ENCODE results near the gene FIGLA. TPM values are rescaled to one million over a fixed set of nuclear protein-coding genes. Genes with fewer than 3 reads are reported as not detected.
"Not testable (repeated sequence)": the region's sequence is repeated elsewhere in the genome, so short reads cannot be mapped to it uniquely, and the experiment has no call there.

The FIGLA gene
- total RNA-seq, 1 experiment from 2014 or later, result not detected

DNA sequence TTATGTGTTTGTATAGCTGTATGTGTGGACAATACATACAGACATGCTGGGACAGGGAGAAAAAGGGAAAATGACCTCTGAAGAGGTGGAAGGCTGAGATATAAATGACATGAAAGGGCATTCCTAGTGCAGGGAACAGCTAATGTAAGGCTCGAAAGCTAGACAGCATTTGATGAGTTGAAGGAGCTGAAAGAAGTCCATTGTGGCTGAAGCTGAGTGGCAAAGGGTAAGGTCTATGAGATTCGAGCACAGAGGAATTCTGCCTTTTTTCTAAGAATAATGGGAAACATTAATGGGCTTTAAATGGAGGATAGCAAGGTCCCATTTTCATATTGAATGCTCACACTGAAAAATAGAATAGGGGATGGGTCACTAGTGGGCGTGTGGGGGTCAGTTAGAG is 46.0 kb downstream of the FIGLA start:
- no peak overlapping the region for H3K27ac Mint-ChIP-seq (ENCODE audit: unreplicated experiment)
- peaks cover 4% of the 10 kb centered on the region for H3K9me3 Mint-ChIP-seq (ENCODE audit: low read depth, unreplicated experiment)
- H3K4me3 Mint-ChIP-seq (ENCODE audit: low read depth, unreplicated experiment), result no peak overlapping the region
- H3K4me1 Mint-ChIP-seq (ENCODE audit: low read depth, unreplicated experiment), result no peaks in the 10 kb centered on the region
- H3K27me3 Mint-ChIP-seq (ENCODE audit: unreplicated experiment), result peaks cover 99% of the 10 kb centered on the region
- CTCF ChIA-PET, result no interaction called here
- H3K36me3 Mint-ChIP-seq (ENCODE audit: insufficient read depth, unreplicated experiment), result no peaks in the 10 kb centered on the region
- intact Hi-C loops (cut with micrococcal nuclease; ENCODE audit: unreplicated experiment), result no loop called here
- BruUV-seq (replicated peaks), result no TSS peak
- no peak for DNase-seq
- TF ChIP-seq, protein P1, sequence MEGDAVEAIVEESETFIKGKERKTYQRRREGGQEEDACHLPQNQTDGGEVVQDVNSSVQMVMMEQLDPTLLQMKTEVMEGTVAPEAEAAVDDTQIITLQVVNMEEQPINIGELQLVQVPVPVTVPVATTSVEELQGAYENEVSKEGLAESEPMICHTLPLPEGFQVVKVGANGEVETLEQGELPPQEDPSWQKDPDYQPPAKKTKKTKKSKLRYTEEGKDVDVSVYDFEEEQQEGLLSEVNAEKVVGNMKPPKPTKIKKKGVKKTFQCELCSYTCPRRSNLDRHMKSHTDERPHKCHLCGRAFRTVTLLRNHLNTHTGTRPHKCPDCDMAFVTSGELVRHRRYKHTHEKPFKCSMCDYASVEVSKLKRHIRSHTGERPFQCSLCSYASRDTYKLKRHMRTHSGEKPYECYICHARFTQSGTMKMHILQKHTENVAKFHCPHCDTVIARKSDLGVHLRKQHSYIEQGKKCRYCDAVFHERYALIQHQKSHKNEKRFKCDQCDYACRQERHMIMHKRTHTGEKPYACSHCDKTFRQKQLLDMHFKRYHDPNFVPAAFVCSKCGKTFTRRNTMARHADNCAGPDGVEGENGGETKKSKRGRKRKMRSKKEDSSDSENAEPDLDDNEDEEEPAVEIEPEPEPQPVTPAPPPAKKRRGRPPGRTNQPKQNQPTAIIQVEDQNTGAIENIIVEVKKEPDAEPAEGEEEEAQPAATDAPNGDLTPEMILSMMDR (IDR thresholded peaks at IDR 0.05; ENCODE audit: unreplicated experiment), result no peak

DNA sequence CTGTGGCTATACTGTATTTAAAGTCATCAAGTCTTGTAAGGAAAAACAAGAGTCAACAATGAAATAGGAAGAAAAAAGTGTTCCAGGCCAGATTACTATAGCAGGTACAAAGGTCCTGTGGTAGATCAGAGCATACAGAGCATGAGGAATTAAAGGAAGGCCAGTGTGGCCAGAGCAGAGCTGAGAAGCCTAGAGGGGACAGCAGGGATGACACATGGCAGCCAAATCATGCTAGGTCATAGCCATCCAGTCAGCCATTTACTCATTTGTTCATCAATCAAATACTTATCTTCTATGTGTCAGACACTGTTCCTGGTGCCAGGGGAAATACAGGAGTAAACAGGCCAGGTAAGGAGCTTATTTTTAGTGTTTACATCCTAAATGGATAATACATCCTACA is 46.8 kb downstream of the FIGLA start:
- Mint-ChIP-seq H3K27ac (ENCODE audit: unreplicated experiment) (no peak overlapping the region), H3K36me3 (ENCODE audit: insufficient read depth, unreplicated experiment) (no peaks in the 10 kb centered on the region), H3K27me3 (ENCODE audit: unreplicated experiment) (peaks cover 99% of the 10 kb centered on the region), H3K4me1 (ENCODE audit: low read depth, unreplicated experiment) (no peaks in the 10 kb centered on the region), H3K9me3 (ENCODE audit: low read depth, unreplicated experiment) (peaks cover 4% of the 10 kb centered on the region), H3K4me3 (ENCODE audit: low read depth, unreplicated experiment) (no peak overlapping the region)
- TF ChIP-seq, protein P1 (IDR thresholded peaks at IDR 0.05; ENCODE audit: unreplicated experiment), result no peak
- DNase-seq, result no peak
- no TSS peak for BruUV-seq (replicated peaks)
- CTCF ChIA-PET, result no interaction called here
- intact Hi-C loops (cut with micrococcal nuclease; ENCODE audit: unreplicated experiment), result no loop called here

DNA sequence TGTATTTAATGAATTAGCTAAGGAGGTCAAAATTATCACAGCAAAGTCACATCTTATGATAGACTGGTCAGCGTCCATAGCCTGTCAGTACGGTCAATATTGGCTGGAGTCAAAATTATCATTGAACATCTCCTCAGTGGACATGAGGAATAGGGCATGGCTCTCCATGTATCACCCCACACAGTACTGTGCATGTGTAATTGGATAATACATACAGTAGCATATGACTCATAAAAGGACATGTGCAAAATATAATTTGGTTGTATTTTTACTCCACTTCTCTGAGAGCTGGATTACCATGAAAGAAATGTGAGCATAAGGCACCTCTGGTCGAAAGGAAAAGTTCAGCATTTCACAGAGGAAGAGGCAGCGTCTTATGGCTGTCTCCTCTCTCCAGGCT is 47.4 kb downstream of the FIGLA start:
- CTCF ChIA-PET, result no interaction called here
- Mint-ChIP-seq H3K27me3 (ENCODE audit: unreplicated experiment) (peaks cover 99% of the 10 kb centered on the region), H3K4me3 (ENCODE audit: low read depth, unreplicated experiment) (no peak overlapping the region), H3K27ac (ENCODE audit: unreplicated experiment) (no peak overlapping the region), H3K4me1 (ENCODE audit: low read depth, unreplicated experiment) (no peaks in the 10 kb centered on the region), H3K36me3 (ENCODE audit: insufficient read depth, unreplicated experiment) (no peaks in the 10 kb centered on the region), H3K9me3 (ENCODE audit: low read depth, unreplicated experiment) (peaks cover 4% of the 10 kb centered on the region)
- BruUV-seq (replicated peaks), result no TSS peak
- intact Hi-C loops (cut with micrococcal nuclease; ENCODE audit: unreplicated experiment), result no loop called here
- TF ChIP-seq, protein P1 (IDR thresholded peaks at IDR 0.05; ENCODE audit: unreplicated experiment), result no peak
- DNase-seq, result no peak

GRCh38 chr2:70739492-70739891 is 51.0 kb downstream of the FIGLA start:
- BruUV-seq (replicated peaks); CTCF ChIA-PET; H3K4me3 Mint-ChIP-seq (ENCODE audit: low read depth, unreplicated experiment); H3K27ac Mint-ChIP-seq (ENCODE audit: unreplicated experiment); intact Hi-C loops (cut with micrococcal nuclease; ENCODE audit: unreplicated experiment); H3K9me3 Mint-ChIP-seq (ENCODE audit: low read depth, unreplicated experiment); H3K36me3 Mint-ChIP-seq (ENCODE audit: insufficient read depth, unreplicated experiment); DNase-seq; H3K4me1 Mint-ChIP-seq (ENCODE audit: low read depth, unreplicated experiment): not testable (repeated sequence)
- H3K27me3 Mint-ChIP-seq (ENCODE audit: unreplicated experiment), result peaks cover 99% of the 10 kb centered on the region

- BruUV-seq (replicated peaks), result no TSS peak
- Mint-ChIP-seq H3K4me1 (ENCODE audit: low read depth, unreplicated experiment) (no peaks in the 10 kb centered on the region), H3K36me3 (ENCODE audit: insufficient read depth, unreplicated experiment) (no peaks in the 10 kb centered on the region), H3K4me3 (ENCODE audit: low read depth, unreplicated experiment) (no peak overlapping the region), H3K9me3 (ENCODE audit: low read depth, unreplicated experiment) (no peaks in the 10 kb centered on the region), H3K27ac (ENCODE audit: unreplicated experiment) (no peak overlapping the region), H3K27me3 (ENCODE audit: unreplicated experiment) (peaks cover 99% of the 10 kb centered on the region)
- CTCF ChIA-PET, result no interaction called here
- TF ChIP-seq, protein P1 (IDR thresholded peaks at IDR 0.05; ENCODE audit: unreplicated experiment), result no peak
- intact Hi-C loops (cut with micrococcal nuclease; ENCODE audit: unreplicated experiment), result no loop called here
- no peak for DNase-seq
These were observed 52.3 kb downstream of the FIGLA start for GRCh38 chr2:70738159-70738558.

All from Calu3 (cell line).